Measurements from ENCODE around the gene PRX.

DNA sequence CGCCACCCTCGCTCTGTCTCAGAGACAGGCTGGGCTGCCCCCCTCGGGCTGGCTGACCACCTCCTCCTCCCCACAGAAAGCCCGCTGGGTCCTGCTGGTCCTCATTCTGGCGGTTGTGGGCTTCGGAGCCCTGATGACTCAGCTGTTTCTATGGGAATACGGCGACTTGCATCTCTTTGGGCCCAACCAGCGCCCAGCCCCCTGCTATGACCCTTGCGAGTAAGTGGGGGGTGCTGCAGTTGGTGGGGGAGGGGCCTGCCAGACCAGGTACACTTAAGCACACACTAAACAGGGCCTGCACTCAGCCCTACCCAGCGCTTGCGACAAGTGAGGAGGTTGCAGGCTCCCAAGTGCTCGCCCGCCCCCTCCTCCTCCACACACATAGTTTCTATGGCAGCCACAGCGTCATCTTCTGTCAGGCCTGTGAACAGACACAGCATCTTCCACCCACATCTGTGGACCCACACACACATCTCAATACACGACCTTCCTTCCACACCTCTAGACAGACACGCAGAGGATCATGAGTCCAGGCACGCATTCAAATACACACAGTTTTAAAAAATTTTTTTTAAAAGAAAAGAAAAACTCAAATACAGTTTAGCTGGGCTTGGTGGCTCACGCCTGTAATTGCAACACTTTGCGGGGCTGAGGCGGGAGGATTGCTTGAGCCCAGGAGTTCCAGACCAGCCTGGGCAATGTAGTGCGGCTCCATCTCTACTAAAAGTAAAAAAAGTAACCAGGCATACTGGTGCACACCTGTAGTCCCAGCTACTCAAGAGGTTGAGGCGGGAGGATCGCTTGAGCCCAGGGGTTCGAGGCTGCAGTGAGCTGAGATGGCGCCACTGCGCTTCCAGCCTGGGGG, 46.2 kb downstream of the PRX start:
- TF ChIP-seq EZH2 (IDR thresholded peaks at IDR 0.05; ENCODE audit: low read length, unreplicated experiment) (no peak), CTCF (conservative IDR thresholded peaks at IDR 0.05; ENCODE audit: low read depth, low read length) (no peak)
